ENCODE data around the gene RPL13.

DNA sequence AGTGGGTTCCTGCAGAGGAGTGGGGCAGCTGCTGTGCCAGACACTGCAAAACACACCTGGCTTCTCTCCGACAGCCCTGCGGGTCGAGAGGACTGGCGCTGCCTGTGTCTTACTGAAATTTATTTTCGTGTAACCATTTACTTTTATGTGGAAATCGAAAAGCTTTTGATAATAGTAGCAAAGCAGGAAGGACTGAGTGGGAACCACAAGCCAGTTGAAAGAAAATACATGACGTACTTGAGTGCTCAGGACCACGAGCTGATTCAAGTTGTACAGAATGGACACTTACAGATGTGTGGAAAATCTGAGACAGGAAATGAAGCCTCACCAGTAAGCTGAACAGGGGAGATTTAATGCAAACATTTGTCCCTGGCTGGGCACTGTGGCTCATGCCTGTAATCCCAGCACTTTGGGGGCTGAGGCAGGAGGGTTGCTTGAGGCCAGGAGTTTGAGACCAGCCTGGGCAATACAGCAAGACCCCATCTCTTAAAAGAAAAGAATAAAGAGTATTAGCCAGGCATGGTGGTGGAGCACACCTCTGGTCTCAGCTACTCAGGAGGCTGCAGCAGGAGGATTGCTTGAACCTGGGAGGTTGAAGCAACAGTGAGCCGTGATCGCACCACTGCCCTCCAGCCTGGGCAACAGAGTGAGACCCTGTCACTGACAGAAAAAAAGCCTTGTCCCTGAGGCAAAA is 11.3 kb upstream of the RPL13 start:
- TF ChIP-seq, protein P1, sequence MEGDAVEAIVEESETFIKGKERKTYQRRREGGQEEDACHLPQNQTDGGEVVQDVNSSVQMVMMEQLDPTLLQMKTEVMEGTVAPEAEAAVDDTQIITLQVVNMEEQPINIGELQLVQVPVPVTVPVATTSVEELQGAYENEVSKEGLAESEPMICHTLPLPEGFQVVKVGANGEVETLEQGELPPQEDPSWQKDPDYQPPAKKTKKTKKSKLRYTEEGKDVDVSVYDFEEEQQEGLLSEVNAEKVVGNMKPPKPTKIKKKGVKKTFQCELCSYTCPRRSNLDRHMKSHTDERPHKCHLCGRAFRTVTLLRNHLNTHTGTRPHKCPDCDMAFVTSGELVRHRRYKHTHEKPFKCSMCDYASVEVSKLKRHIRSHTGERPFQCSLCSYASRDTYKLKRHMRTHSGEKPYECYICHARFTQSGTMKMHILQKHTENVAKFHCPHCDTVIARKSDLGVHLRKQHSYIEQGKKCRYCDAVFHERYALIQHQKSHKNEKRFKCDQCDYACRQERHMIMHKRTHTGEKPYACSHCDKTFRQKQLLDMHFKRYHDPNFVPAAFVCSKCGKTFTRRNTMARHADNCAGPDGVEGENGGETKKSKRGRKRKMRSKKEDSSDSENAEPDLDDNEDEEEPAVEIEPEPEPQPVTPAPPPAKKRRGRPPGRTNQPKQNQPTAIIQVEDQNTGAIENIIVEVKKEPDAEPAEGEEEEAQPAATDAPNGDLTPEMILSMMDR (IDR thresholded peaks at IDR 0.05), result no peak
- no peak for TF ChIP-seq POLR2A (IDR thresholded peaks at IDR 0.05)
- no peak for TF ChIP-seq EP300 (IDR thresholded peaks at IDR 0.05)
- no peak for TF ChIP-seq POLR2AphosphoS5 (IDR thresholded peaks at IDR 0.05)

Measured in upper lobe of left lung (tissue), 4 donors.